HEK293 (cell line): Measurements from ENCODE around the gene FGFRL1.

ENCODE experiments used
- CTCF ChIA-PET: fragments of 350-600 bp; formaldehyde crosslinking; extraction: SDS; loops from one replicate; lab custom pipeline; 2021; ENCODE audit warnings: antibody characterized with exemption; lab: Yijun Ruan, JAX
- POLR2A ChIA-PET: fragments of 300-600 bp; formaldehyde crosslinking; extraction: SDS; loops from one replicate; lab custom pipeline; 2020; ENCODE audit warnings: antibody characterized with exemption, inconsistent platforms; lab: Yijun Ruan, JAX
- H3K27ac ChIP-seq: fragments of 200-500 bp; sonication (Bioruptor generic); 2 replicates; pipeline ENCODE4 v1.5.1; 2014; ENCODE audit warnings: low read depth, low read length, control low read depth, inconsistent platforms; ENCODE audit errors: extremely low read depth
- H3K36me3 ChIP-seq, 2 experiments: fragments of 200-500 bp in 1 of 2; sonication (Bioruptor generic) in 1 of 2; 1 replicate in 1 of 2; 2 replicates in 1 of 2; pipeline ENCODE4 v1.5.1; 2014 to 2017; ENCODE audit warnings: inconsistent platforms in 2 of 2, low read length in 2 of 2; ENCODE audit not compliant: control insufficient read depth in 2 of 2, insufficient read depth in 1 of 2
- H3K4me1 ChIP-seq: fragments of 200-500 bp; sonication (Bioruptor generic); 2 replicates; pipeline ENCODE4 v1.5.1; 2014; ENCODE audit warnings: mild to moderate bottlenecking, low read length, inconsistent platforms; ENCODE audit not compliant: control insufficient read depth, insufficient read depth
- H3K4me3 ChIP-seq: 2 replicates; pipeline ENCODE4 v1.5.1; 2011; ENCODE audit warnings: low read depth, mild to moderate bottlenecking, control low read depth, low read length, moderate library complexity
- H3K9me3 ChIP-seq: fragments of 200-500 bp; sonication (Bioruptor generic); 2 replicates; pipeline ENCODE4 v1.5.1; 2014; ENCODE audit warnings: low read depth, low read length, inconsistent platforms; ENCODE audit not compliant: control insufficient read depth, insufficient read depth
- MZF1 ChIP-seq: fragments of 450-650 bp; formaldehyde crosslinking; IDR thresholded peaks from 2 replicates; pipeline ENCODE4 v1.5.1; 2017; ENCODE audit warnings: missing biosample characterization, missing genetic modification characterization, borderline replicate concordance
- SCRT1 ChIP-seq: fragments of 450-650 bp; formaldehyde crosslinking; IDR thresholded peaks from 2 replicates; pipeline ENCODE4 v1.5.1; 2016; ENCODE audit warnings: missing biosample characterization, missing genetic modification characterization, borderline replicate concordance
- ZBTB21 ChIP-seq: fragments of 450-650 bp; formaldehyde crosslinking; IDR thresholded peaks from 2 replicates; pipeline ENCODE4 v1.5.1; 2017; ENCODE audit warnings: missing biosample characterization, missing genetic modification characterization
- ZNF114 ChIP-seq: fragments of 450-650 bp; formaldehyde crosslinking; IDR thresholded peaks from 2 replicates; pipeline ENCODE4 v1.5.0; 2017; ENCODE audit warnings: missing biosample characterization, missing genetic modification characterization
- ZNF174 ChIP-seq: fragments of 450-650 bp; formaldehyde crosslinking; IDR thresholded peaks from 2 replicates; pipeline ENCODE4 v1.5.0; 2017; ENCODE audit warnings: missing biosample characterization, mild to moderate bottlenecking, missing genetic modification characterization
- ZNF202 ChIP-seq: fragments of 450-650 bp; formaldehyde crosslinking; IDR thresholded peaks from 2 replicates; pipeline ENCODE4 v1.5.1; 2016; ENCODE audit warnings: missing biosample characterization, missing genetic modification characterization, borderline replicate concordance
- ZNF239 ChIP-seq: fragments of 450-650 bp; formaldehyde crosslinking; IDR thresholded peaks from 2 replicates; pipeline ENCODE4 v1.5.1; 2016; ENCODE audit warnings: missing biosample characterization, missing genetic modification characterization
- ZNF292 ChIP-seq: fragments of 450-650 bp; formaldehyde crosslinking; IDR thresholded peaks from 2 replicates; pipeline ENCODE4 v1.5.1; 2016; ENCODE audit warnings: low read depth, missing biosample characterization, missing genetic modification characterization, borderline replicate concordance
- ZNF302 ChIP-seq: fragments of 450-650 bp; formaldehyde crosslinking; IDR thresholded peaks from 2 replicates; pipeline ENCODE4 v1.5.1; 2016; ENCODE audit warnings: missing biosample characterization, missing genetic modification characterization, low read depth
- ZNF335 ChIP-seq: fragments of 450-650 bp; formaldehyde crosslinking; conservative IDR thresholded peaks from 2 replicates; pipeline ENCODE4 v1.5.1; 2016; ENCODE audit warnings: missing biosample characterization, missing genetic modification characterization
- ZNF433 ChIP-seq: fragments of 450-650 bp; formaldehyde crosslinking; IDR thresholded peaks from 2 replicates; pipeline ENCODE4 v1.5.1; 2016; ENCODE audit warnings: missing biosample characterization, missing genetic modification characterization, low read depth
- ZNF560 ChIP-seq: fragments of 450-650 bp; formaldehyde crosslinking; IDR thresholded peaks from 2 replicates; pipeline ENCODE4 v1.5.1; 2017; ENCODE audit warnings: missing biosample characterization, missing genetic modification characterization, borderline replicate concordance
- TF ChIP-seq, protein P1 (sequence below): fragments of 450-650 bp; IDR thresholded peaks from 2 replicates; pipeline ENCODE4 v1.5.1; 2018; ENCODE audit warnings: missing biosample characterization, missing genetic modification characterization
- TF ChIP-seq, protein P2 (sequence below): fragments of 450-650 bp; formaldehyde crosslinking; IDR thresholded peaks from 2 replicates; pipeline ENCODE4 v1.5.1; 2016; ENCODE audit warnings: missing biosample characterization, missing genetic modification characterization, borderline replicate concordance
- TF ChIP-seq, protein P3 (sequence below): fragments of 450-650 bp; formaldehyde crosslinking; IDR thresholded peaks from 2 replicates; pipeline ENCODE4 v1.5.1; 2016; ENCODE audit warnings: missing biosample characterization, missing genetic modification characterization
- TF ChIP-seq, protein P4 (sequence below): fragments of 450-650 bp; formaldehyde crosslinking; IDR thresholded peaks from 2 replicates; pipeline ENCODE4 v1.5.1; 2017; ENCODE audit warnings: missing biosample characterization, missing genetic modification characterization
- TF ChIP-seq, protein P5 (sequence below): fragments of 450-650 bp; formaldehyde crosslinking; IDR thresholded peaks from 2 replicates; pipeline ENCODE4 v1.5.1; 2016; ENCODE audit warnings: missing biosample characterization, missing genetic modification characterization

FGFRL1 gene

DNA sequence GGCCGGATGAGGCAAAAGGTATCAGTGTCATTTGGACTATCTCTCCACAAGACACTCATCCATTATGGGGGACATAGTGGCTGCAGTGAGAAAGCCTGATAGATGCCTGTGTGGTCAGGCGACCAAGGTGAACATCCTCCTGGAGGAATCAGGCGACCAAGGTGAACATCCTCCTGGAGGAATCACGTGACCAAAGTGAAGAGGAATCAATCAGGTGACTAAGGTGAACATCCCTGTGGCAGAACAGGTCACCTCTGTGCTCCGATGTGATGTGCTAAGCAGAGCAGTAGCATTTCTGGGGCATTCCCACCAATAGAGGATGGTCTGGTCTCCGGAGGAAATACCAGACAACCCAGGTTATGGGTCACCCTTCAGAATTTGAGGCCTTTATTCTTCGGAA, 58.0 kb downstream of the FGFRL1 start:
- no peaks in the 10 kb centered on the region for H3K9me3 ChIP-seq
- H3K27ac ChIP-seq = no peak overlapping the region
- ChIA-PET CTCF (interaction anchor here (0.6 kb wide), 1 partner anchor 830 kb away, joined by 3 read pairs; no protein-coding TSS in a partner anchor), POLR2A (no interaction called here)
- TF ChIP-seq, protein P1, sequence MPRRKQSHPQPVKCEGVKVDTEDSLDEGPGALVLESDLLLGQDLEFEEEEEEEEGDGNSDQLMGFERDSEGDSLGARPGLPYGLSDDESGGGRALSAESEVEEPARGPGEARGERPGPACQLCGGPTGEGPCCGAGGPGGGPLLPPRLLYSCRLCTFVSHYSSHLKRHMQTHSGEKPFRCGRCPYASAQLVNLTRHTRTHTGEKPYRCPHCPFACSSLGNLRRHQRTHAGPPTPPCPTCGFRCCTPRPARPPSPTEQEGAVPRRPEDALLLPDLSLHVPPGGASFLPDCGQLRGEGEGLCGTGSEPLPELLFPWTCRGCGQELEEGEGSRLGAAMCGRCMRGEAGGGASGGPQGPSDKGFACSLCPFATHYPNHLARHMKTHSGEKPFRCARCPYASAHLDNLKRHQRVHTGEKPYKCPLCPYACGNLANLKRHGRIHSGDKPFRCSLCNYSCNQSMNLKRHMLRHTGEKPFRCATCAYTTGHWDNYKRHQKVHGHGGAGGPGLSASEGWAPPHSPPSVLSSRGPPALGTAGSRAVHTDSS (tag by site-specific recombination) = no peak
- TF ChIP-seq, protein P2, sequence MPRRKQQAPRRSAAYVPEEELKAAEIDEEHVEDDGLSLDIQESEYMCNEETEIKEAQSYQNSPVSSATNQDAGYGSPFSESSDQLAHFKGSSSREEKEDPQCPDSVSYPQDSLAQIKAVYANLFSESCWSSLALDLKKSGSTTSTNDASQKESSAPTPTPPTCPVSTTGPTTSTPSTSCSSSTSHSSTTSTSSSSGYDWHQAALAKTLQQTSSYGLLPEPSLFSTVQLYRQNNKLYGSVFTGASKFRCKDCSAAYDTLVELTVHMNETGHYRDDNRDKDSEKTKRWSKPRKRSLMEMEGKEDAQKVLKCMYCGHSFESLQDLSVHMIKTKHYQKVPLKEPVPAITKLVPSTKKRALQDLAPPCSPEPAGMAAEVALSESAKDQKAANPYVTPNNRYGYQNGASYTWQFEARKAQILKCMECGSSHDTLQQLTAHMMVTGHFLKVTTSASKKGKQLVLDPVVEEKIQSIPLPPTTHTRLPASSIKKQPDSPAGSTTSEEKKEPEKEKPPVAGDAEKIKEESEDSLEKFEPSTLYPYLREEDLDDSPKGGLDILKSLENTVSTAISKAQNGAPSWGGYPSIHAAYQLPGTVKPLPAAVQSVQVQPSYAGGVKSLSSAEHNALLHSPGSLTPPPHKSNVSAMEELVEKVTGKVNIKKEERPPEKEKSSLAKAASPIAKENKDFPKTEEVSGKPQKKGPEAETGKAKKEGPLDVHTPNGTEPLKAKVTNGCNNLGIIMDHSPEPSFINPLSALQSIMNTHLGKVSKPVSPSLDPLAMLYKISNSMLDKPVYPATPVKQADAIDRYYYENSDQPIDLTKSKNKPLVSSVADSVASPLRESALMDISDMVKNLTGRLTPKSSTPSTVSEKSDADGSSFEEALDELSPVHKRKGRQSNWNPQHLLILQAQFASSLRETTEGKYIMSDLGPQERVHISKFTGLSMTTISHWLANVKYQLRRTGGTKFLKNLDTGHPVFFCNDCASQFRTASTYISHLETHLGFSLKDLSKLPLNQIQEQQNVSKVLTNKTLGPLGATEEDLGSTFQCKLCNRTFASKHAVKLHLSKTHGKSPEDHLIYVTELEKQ (tag by site-specific recombination) = no peak
- TF ChIP-seq, protein P3, sequence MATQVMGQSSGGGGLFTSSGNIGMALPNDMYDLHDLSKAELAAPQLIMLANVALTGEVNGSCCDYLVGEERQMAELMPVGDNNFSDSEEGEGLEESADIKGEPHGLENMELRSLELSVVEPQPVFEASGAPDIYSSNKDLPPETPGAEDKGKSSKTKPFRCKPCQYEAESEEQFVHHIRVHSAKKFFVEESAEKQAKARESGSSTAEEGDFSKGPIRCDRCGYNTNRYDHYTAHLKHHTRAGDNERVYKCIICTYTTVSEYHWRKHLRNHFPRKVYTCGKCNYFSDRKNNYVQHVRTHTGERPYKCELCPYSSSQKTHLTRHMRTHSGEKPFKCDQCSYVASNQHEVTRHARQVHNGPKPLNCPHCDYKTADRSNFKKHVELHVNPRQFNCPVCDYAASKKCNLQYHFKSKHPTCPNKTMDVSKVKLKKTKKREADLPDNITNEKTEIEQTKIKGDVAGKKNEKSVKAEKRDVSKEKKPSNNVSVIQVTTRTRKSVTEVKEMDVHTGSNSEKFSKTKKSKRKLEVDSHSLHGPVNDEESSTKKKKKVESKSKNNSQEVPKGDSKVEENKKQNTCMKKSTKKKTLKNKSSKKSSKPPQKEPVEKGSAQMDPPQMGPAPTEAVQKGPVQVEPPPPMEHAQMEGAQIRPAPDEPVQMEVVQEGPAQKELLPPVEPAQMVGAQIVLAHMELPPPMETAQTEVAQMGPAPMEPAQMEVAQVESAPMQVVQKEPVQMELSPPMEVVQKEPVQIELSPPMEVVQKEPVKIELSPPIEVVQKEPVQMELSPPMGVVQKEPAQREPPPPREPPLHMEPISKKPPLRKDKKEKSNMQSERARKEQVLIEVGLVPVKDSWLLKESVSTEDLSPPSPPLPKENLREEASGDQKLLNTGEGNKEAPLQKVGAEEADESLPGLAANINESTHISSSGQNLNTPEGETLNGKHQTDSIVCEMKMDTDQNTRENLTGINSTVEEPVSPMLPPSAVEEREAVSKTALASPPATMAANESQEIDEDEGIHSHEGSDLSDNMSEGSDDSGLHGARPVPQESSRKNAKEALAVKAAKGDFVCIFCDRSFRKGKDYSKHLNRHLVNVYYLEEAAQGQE (tag by site-specific recombination) = no peak
- TF ChIP-seq ZNF239 (tag by site-specific recombination) (no peak), MZF1 (tag by site-specific recombination) (no peak), ZNF114 (tag by site-specific recombination) (no peak), ZNF302 (no peak), ZNF292 (tag by site-specific recombination) (no peak), SCRT1 (no peak), ZNF433 (no peak)
- TF ChIP-seq, protein P4, sequence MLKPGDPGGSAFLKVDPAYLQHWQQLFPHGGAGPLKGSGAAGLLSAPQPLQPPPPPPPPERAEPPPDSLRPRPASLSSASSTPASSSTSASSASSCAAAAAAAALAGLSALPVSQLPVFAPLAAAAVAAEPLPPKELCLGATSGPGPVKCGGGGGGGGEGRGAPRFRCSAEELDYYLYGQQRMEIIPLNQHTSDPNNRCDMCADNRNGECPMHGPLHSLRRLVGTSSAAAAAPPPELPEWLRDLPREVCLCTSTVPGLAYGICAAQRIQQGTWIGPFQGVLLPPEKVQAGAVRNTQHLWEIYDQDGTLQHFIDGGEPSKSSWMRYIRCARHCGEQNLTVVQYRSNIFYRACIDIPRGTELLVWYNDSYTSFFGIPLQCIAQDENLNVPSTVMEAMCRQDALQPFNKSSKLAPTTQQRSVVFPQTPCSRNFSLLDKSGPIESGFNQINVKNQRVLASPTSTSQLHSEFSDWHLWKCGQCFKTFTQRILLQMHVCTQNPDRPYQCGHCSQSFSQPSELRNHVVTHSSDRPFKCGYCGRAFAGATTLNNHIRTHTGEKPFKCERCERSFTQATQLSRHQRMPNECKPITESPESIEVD (tag by site-specific recombination) = no peak
- H3K36me3 ChIP-seq = no peaks in the 10 kb centered on the region
- no peak overlapping the region for H3K4me3 ChIP-seq
- no peaks in the 10 kb centered on the region for H3K4me1 ChIP-seq

DNA sequence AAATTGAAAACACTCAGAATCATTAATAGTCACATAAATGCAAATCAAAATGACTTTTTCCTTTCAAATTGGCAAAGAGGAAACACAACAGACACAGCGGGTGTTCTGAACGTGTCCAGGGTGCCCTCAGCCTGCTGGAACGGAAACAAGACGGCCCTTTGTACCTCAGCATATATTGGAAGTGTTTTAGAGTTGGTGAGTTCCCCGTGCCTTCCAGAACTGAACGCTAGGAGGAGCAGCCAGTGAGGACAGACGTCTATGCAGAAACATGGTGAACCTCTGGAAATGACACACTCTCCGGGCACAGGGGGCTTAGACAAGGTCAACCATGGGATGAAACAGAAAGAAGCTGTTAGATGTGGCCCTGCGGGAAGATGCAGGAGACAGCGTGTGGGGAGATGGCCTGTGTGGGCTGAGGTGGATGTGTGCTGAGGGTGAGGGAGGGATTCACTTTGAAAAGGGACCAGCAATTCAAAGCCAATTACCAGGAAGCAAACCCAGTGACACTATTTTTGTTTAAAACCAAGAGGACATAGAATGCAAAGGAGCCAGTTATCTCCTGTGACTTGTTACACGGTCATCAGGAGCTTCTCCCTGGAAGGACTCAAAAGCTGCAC, 61.5 kb downstream of the FGFRL1 start:
- Histone ChIP-seq H3K27ac (no peak overlapping the region), H3K9me3 (no peaks in the 10 kb centered on the region), H3K4me1 (no peaks in the 10 kb centered on the region), H3K4me3 (no peak overlapping the region), H3K36me3 (no peaks in the 10 kb centered on the region)
- ChIA-PET POLR2A (no interaction called here), CTCF (interaction anchor here (0.6 to 0.7 kb wide), 3 partner anchors 13 to 74 kb away, joined by 4 to 5 read pairs (median 4); no protein-coding TSS in a partner anchor)
- no peak for TF ChIP-seq ZNF560 (tag by site-specific recombination)
- no peak for TF ChIP-seq ZNF174 (tag by site-specific recombination)
- TF ChIP-seq ZBTB21 (tag by site-specific recombination) = no peak
- TF ChIP-seq, protein P5, sequence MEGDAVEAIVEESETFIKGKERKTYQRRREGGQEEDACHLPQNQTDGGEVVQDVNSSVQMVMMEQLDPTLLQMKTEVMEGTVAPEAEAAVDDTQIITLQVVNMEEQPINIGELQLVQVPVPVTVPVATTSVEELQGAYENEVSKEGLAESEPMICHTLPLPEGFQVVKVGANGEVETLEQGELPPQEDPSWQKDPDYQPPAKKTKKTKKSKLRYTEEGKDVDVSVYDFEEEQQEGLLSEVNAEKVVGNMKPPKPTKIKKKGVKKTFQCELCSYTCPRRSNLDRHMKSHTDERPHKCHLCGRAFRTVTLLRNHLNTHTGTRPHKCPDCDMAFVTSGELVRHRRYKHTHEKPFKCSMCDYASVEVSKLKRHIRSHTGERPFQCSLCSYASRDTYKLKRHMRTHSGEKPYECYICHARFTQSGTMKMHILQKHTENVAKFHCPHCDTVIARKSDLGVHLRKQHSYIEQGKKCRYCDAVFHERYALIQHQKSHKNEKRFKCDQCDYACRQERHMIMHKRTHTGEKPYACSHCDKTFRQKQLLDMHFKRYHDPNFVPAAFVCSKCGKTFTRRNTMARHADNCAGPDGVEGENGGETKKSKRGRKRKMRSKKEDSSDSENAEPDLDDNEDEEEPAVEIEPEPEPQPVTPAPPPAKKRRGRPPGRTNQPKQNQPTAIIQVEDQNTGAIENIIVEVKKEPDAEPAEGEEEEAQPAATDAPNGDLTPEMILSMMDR (tag by site-specific recombination) = peak; percentile 25; the same call in 1 of the 2 replicates
- no peak for TF ChIP-seq ZNF335 (tag by site-specific recombination)
- no peak for TF ChIP-seq ZNF202 (tag by site-specific recombination)
